Central memory CD4-positive, alpha-beta T cell (primary cell): ENCODE results near the gene HARS2.
"Not testable (repeated sequence)": the region's sequence is repeated elsewhere in the genome, so short reads cannot be mapped to it uniquely, and the experiment has no call there.

ENCODE experiments used
- DNase-seq: peaks from one replicate; pipeline ENCODE4 v3.0.0; 2022
- total RNA-seq, 3 experiments: gene quantifications; one replicate each; lab custom pipeline; 2026; lab: John Stamatoyannopoulos, UW

The HARS2 gene
- total RNA-seq: 45.2 to 65.2 (median 51.7) reads per million in 3 experiments

- DNase-seq: peak; percentile 74
Measured at GRCh38 chr5:140690941-140691924, at the start of gene HARS2, which contains the start of gene HARS1. Gene HARS2, plus strand, starts transcription at chr5:140691455. Its CDS starts 194 bp downstream, at chr5:140691649. Gene HARS1, minus strand, starts transcription at chr5:140691370. Its CDS starts 66 bp downstream, at chr5:140691304.

- no peak for DNase-seq
Measured at GRCh38 chr5:140641716-140642115, 49.5 kb upstream of the HARS2 start.

- DNase-seq: no peak
Measured at GRCh38 chr5:140642718-140643117, 48.5 kb upstream of the HARS2 start.

GRCh38 chr5:140647042-140647419 is 44.2 kb upstream of the HARS2 start:
- no peak for DNase-seq

GRCh38 chr5:140658870-140659269 is 32.4 kb upstream of the HARS2 start:
- no peak for DNase-seq

GRCh38 chr5:140660371-140660770 is 30.9 kb upstream of the HARS2 start:
- not testable (repeated sequence) for DNase-seq

GRCh38 chr5:140664030-140664358 is 27.3 kb upstream of the HARS2 start:
- DNase-seq: no peak

GRCh38 chr5:140664359-140665119 is 26.7 kb upstream of the HARS2 start, which contains the start of gene WDR55:
Gene WDR55, plus strand, starts transcription at chr5:140664904. Its CDS starts 9 bp downstream, at chr5:140664913.
- peak; percentile 95 for DNase-seq

GRCh38 chr5:140671035-140671434 is 20.2 kb upstream of the HARS2 start:
- not testable (repeated sequence) for DNase-seq

- no peak for DNase-seq
Measured at GRCh38 chr5:140671472-140672125, 19.7 kb upstream of the HARS2 start.

GRCh38 chr5:140672455-140673186 is 18.6 kb upstream of the HARS2 start:
- no peak for DNase-seq

GRCh38 chr5:140673187-140673976 is 17.9 kb upstream of the HARS2 start, which contains the start of gene DND1:
Gene DND1, minus strand, starts transcription at chr5:140673576. Its CDS starts 34 bp downstream, at chr5:140673542.
- no peak for DNase-seq

- DNase-seq: no peak
Measured at GRCh38 chr5:140674211-140674610, 17.0 kb upstream of the HARS2 start.

GRCh38 chr5:140674629-140675028 is 16.6 kb upstream of the HARS2 start:
- no peak for DNase-seq

GRCh38 chr5:140677947-140678346 is 13.3 kb upstream of the HARS2 start:
- no peak for DNase-seq

GRCh38 chr5:140678993-140679392 is 12.3 kb upstream of the HARS2 start:
- no peak for DNase-seq

GRCh38 chr5:140690376-140690932 is 801 bp upstream of the HARS2 start:
- no peak for DNase-seq

GRCh38 chr5:140694276-140694675 is 3.0 kb downstream of the HARS2 start:
- no peak for DNase-seq

- DNase-seq: no peak
Measured at GRCh38 chr5:140696891-140697492, 5.7 kb downstream of the HARS2 start.
